Neural cell (in vitro differentiated cells): ENCODE data around the gene NOC2L. TPM values are rescaled to one million over a fixed set of nuclear protein-coding genes. Genes with fewer than 3 reads are reported as not detected.
A peak's percentile ranks its signal among the peaks of the same experiment; 100 is the strongest.

ENCODE experiments used
- H2AFZ ChIP-seq: fragments of 200-600, 300-800 bp; sonication (generic), shearing (Covaris generic); 2 replicates; pipeline ENCODE4 v1.6.0; 2014; ENCODE audit warnings: low read depth, mild to moderate bottlenecking, antibody characterized with exemption, low read length, moderate library complexity
- H3F3A ChIP-seq: fragments of 200-600 bp; shearing (Covaris generic); 2 replicates; pipeline ENCODE4 v1.6.1; 2016; ENCODE audit warnings: mild to moderate bottlenecking, moderate library complexity, mixed read lengths, antibody characterized with exemption, low read length; ENCODE audit not compliant: insufficient read depth, poor library complexity, severe bottlenecking
- H3K27ac ChIP-seq: fragments of 200-600, 300-800 bp; sonication (generic), shearing (Covaris generic); 2 replicates; pipeline ENCODE4 v1.5.1; 2014; ENCODE audit warnings: mild to moderate bottlenecking, low read length, moderate library complexity
- H3K27me3 ChIP-seq: fragments of 300-800, 200-600 bp; sonication (generic), shearing (Covaris generic); 2 replicates; pipeline ENCODE4 v1.6.0; 2014; ENCODE audit warnings: mild to moderate bottlenecking, low read depth, low read length, moderate library complexity; ENCODE audit not compliant: insufficient read depth
- H3K36me3 ChIP-seq: fragments of 300-800, 200-600 bp; sonication (generic), shearing (Covaris generic); 2 replicates; pipeline ENCODE4 v1.5.1; 2014; ENCODE audit warnings: mild to moderate bottlenecking, antibody characterized with exemption, low read length, moderate library complexity; ENCODE audit not compliant: insufficient read depth
- H3K4me2 ChIP-seq: fragments of 300-800, 200-600 bp; sonication (generic), shearing (Covaris generic); 2 replicates; pipeline ENCODE4 v1.6.0; 2014; ENCODE audit warnings: mild to moderate bottlenecking, low read length
- H3K4me3 ChIP-seq: fragments of 300-800, 200-600 bp; sonication (generic), shearing (Covaris generic); 2 replicates; pipeline ENCODE4 v1.5.1; 2014; ENCODE audit warnings: mild to moderate bottlenecking, low read length, moderate library complexity
- H3K79me2 ChIP-seq: fragments of 200-600 bp; shearing (Covaris generic); replicated peaks from 2 replicates; pipeline ENCODE4 v1.6.0; 2014; ENCODE audit warnings: mild to moderate bottlenecking, low read length, moderate library complexity; ENCODE audit not compliant: insufficient read depth
- H3K9ac ChIP-seq: fragments of 300-800, 200-600 bp; sonication (generic), shearing (Covaris generic); 2 replicates; pipeline ENCODE4 v1.6.1; 2016; ENCODE audit warnings: mild to moderate bottlenecking, low read length, mixed read lengths
- H3K9me2 ChIP-seq: fragments of 200-600 bp; shearing (Covaris generic); 2 replicates; pipeline ENCODE4 v1.6.1; 2016; ENCODE audit warnings: mild to moderate bottlenecking, low read length, mixed read lengths; ENCODE audit not compliant: insufficient read depth
- H3K9me3 ChIP-seq: fragments of 200-600, 300-800 bp; sonication (generic), shearing (Covaris generic); 2 replicates; pipeline ENCODE4 v1.6.1; 2016; ENCODE audit warnings: mild to moderate bottlenecking, mixed run types, low read length, moderate library complexity, mixed read lengths
- H4K20me1 ChIP-seq: fragments of 200-600 bp; shearing (Covaris generic); 2 replicates; pipeline ENCODE4 v1.6.1; 2016; ENCODE audit warnings: mild to moderate bottlenecking, mixed run types; ENCODE audit not compliant: insufficient read depth
- EP300 ChIP-seq: fragments of 450-650 bp; conservative IDR thresholded peaks from 2 replicates; pipeline ENCODE4 v1.6.1; 2014; ENCODE audit warnings: antibody characterized with exemption, mild to moderate bottlenecking, moderate library complexity; ENCODE audit not compliant: poor library complexity, severe bottlenecking
- EZH2 ChIP-seq: fragments of 200-600, 300-800 bp; shearing (Covaris generic), sonication (generic); IDR thresholded peaks from 2 replicates; pipeline ENCODE4 v1.6.1; 2014; ENCODE audit warnings: antibody characterized with exemption, low read length, borderline replicate concordance, mild to moderate bottlenecking; ENCODE audit not compliant: insufficient read depth, poor library complexity, severe bottlenecking
- MXI1 ChIP-seq: fragments of 450-650 bp; conservative IDR thresholded peaks from 2 replicates; pipeline ENCODE4 v1.6.1; 2014; ENCODE audit warnings: antibody characterized with exemption, mild to moderate bottlenecking; ENCODE audit not compliant: poor library complexity, severe bottlenecking
- POLR2AphosphoS5 ChIP-seq: IDR thresholded peaks from 2 replicates; pipeline ENCODE4 v1.6.1; 2012
- RAD21 ChIP-seq: fragments of 450-650 bp; conservative IDR thresholded peaks from 2 replicates; pipeline ENCODE4 v1.6.1; 2014; ENCODE audit warnings: antibody characterized with exemption, mild to moderate bottlenecking, moderate library complexity
- SMC3 ChIP-seq: fragments of 450-650 bp; conservative IDR thresholded peaks from 2 replicates; pipeline ENCODE4 v1.6.1; 2014; ENCODE audit warnings: antibody characterized with exemption, mild to moderate bottlenecking, moderate library complexity; ENCODE audit not compliant: poor library complexity
- TAF1 ChIP-seq: IDR thresholded peaks from 2 replicates; pipeline ENCODE4 v1.6.1; 2012; ENCODE audit warnings: low read depth
- polyA plus RNA-seq: library from polyadenylated mRNA; depleted of rRNA; stranded (reverse); fragments of >200 nt; gene quantifications from 2 replicates; pipeline ENCODE4 v1.2.3, GENCODE V29; 2014
- TF ChIP-seq, protein P1 (sequence below): fragments of 450-650 bp; IDR thresholded peaks from 2 replicates; pipeline ENCODE4 v1.5.1; 2014; ENCODE audit warnings: antibody characterized with exemption, mild to moderate bottlenecking, moderate library complexity; ENCODE audit not compliant: poor library complexity, severe bottlenecking
- TF ChIP-seq, protein P2 (sequence below): IDR thresholded peaks from 2 replicates; pipeline ENCODE4 v1.6.1; 2012; ENCODE audit warnings: borderline replicate concordance

Gene NOC2L
- polyA plus RNA-seq, 1 donor from 2014 or later = 77.2 TPM

DNA sequence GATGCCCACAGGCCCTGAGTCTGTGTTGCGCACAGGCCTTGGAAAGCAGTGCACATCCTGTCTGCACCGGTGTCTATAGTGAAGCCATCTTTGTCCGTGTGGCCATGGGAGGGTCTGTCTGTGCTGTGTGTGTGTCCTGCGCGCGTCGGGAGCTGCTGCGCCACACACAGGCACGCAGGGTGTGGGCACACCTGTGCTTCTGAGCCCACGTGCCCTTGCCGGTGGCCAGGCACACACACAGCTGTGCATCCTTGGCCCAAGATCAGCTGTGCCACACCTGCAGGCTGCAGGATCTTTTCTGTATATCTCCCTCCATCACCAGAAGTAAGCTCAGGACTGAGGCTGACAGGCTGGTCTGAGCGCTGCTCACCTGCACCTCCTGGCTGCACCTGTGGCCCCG lies 38.5 kb downstream of the NOC2L start:
- Histone ChIP-seq H3F3A (no peaks in the 10 kb centered on the region), H3K9ac (peak overlapping the region; percentile 37), H3K36me3 (no peaks in the 10 kb centered on the region), H3K27ac (no peak overlapping the region), H4K20me1 (no peaks in the 10 kb centered on the region), H3K27me3 (peaks cover 31% of the 10 kb centered on the region), H3K4me3 (peak overlapping the region; percentile 60), H3K9me2 (no peaks in the 10 kb centered on the region), H3K9me3 (no peaks in the 10 kb centered on the region), H2AFZ (no peak overlapping the region), H3K79me2 (no peaks in the 10 kb centered on the region), H3K4me2 (peak overlapping the region; percentile 72)
- TF ChIP-seq MXI1 = no peak
- TF ChIP-seq POLR2AphosphoS5 = no peak
- TF ChIP-seq EZH2 = no peak
- no peak for TF ChIP-seq RAD21
- no peak for TF ChIP-seq SMC3
- TF ChIP-seq TAF1 = no peak
- TF ChIP-seq EP300 = no peak
- TF ChIP-seq, protein P1, sequence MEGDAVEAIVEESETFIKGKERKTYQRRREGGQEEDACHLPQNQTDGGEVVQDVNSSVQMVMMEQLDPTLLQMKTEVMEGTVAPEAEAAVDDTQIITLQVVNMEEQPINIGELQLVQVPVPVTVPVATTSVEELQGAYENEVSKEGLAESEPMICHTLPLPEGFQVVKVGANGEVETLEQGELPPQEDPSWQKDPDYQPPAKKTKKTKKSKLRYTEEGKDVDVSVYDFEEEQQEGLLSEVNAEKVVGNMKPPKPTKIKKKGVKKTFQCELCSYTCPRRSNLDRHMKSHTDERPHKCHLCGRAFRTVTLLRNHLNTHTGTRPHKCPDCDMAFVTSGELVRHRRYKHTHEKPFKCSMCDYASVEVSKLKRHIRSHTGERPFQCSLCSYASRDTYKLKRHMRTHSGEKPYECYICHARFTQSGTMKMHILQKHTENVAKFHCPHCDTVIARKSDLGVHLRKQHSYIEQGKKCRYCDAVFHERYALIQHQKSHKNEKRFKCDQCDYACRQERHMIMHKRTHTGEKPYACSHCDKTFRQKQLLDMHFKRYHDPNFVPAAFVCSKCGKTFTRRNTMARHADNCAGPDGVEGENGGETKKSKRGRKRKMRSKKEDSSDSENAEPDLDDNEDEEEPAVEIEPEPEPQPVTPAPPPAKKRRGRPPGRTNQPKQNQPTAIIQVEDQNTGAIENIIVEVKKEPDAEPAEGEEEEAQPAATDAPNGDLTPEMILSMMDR = no peak
- TF ChIP-seq, protein P2, sequence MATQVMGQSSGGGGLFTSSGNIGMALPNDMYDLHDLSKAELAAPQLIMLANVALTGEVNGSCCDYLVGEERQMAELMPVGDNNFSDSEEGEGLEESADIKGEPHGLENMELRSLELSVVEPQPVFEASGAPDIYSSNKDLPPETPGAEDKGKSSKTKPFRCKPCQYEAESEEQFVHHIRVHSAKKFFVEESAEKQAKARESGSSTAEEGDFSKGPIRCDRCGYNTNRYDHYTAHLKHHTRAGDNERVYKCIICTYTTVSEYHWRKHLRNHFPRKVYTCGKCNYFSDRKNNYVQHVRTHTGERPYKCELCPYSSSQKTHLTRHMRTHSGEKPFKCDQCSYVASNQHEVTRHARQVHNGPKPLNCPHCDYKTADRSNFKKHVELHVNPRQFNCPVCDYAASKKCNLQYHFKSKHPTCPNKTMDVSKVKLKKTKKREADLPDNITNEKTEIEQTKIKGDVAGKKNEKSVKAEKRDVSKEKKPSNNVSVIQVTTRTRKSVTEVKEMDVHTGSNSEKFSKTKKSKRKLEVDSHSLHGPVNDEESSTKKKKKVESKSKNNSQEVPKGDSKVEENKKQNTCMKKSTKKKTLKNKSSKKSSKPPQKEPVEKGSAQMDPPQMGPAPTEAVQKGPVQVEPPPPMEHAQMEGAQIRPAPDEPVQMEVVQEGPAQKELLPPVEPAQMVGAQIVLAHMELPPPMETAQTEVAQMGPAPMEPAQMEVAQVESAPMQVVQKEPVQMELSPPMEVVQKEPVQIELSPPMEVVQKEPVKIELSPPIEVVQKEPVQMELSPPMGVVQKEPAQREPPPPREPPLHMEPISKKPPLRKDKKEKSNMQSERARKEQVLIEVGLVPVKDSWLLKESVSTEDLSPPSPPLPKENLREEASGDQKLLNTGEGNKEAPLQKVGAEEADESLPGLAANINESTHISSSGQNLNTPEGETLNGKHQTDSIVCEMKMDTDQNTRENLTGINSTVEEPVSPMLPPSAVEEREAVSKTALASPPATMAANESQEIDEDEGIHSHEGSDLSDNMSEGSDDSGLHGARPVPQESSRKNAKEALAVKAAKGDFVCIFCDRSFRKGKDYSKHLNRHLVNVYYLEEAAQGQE = no peak

DNA sequence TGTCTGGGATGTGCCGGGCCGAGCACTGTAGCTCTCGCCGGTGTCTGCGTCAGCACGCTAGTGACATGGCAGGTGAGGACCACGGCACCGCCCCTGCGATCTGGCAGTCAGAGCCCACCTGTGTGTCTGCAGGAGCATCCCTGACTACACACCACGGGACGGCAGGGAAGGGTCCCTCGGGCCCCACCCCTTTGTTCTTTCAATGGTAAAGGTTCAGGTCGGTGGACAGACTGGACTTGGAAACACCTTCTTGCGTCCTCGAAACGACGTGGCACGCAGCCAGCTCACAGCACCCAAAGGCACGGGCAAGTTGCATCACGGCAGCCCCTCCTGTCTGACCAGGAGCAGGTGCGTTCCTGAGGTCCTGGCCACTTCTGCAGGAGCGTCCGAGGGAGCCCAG lies 39.0 kb downstream of the NOC2L start:
- no peak for TF ChIP-seq EZH2
- no peak for TF ChIP-seq SMC3
- TF ChIP-seq, protein P2 = no peak
- TF ChIP-seq, protein P1 = no peak
- TF ChIP-seq TAF1 = no peak
- no peak for TF ChIP-seq RAD21
- TF ChIP-seq EP300 = no peak
- Histone ChIP-seq H4K20me1 (no peaks in the 10 kb centered on the region), H3K4me2 (no peak overlapping the region), H3K9me3 (no peaks in the 10 kb centered on the region), H3K79me2 (no peaks in the 10 kb centered on the region), H3K27me3 (peaks cover 27% of the 10 kb centered on the region), H3K36me3 (no peaks in the 10 kb centered on the region), H3F3A (no peaks in the 10 kb centered on the region), H3K9me2 (no peaks in the 10 kb centered on the region), H3K27ac (no peak overlapping the region), H3K4me3 (peak overlapping the region; percentile 60), H3K9ac (peak overlapping the region; percentile 37), H2AFZ (no peak overlapping the region)
